ENCODE measurements around the gene TMIE. TPM values are rescaled to one million over a fixed set of nuclear protein-coding genes. Genes with fewer than 3 reads are reported as not detected.

TMIE gene
- total RNA-seq, 2 donors from 2014 or later: 0.44 to 0.91 TPM

DNA sequence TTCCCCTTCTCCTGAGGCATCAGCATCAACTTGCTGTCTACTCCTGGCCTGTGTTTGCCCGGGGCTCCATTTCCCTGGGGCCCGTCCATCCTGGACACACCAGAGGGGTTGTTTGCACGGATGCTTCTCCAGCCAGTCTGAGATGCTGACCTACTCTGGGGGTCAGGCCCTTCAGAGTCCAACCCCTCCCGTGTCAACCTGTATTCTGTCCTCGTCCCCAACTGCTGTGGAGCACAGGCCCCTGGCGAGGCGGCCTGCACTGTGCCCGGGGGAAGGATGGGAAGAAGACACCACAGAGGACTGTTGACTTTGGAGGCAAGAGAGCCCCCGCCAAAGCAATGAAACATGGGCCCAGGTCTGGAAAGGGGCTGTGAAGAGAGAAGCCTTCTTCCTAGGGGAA lies 33.5 kb upstream of the TMIE start:
- intact Hi-C loops (cut with DNase I): no loop called here
- ATAC-seq: no peak
- DNase-seq: peak; percentile 13

DNA sequence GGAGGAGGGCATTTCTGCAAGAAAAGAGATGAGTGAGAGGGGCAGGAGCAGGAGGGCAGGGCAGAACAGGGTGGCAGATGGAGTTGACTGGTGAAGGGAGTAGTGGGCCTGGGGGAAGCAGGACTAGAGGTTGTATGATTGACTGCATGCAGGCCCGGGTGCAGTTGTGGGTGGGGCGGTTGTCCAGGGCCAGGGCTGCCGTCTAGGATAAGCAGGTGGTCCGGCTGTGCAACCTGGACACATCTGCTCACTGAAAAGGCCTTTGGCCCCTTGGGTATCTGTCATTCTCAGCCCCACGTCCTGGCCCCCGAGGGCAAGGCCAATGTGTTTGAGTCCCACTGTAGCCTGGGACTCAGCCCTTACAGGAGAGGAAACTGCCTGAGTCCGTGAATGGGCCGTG lies 33.1 kb upstream of the TMIE start:
- ATAC-seq: no peak
- peak; percentile 23 for DNase-seq

DNA sequence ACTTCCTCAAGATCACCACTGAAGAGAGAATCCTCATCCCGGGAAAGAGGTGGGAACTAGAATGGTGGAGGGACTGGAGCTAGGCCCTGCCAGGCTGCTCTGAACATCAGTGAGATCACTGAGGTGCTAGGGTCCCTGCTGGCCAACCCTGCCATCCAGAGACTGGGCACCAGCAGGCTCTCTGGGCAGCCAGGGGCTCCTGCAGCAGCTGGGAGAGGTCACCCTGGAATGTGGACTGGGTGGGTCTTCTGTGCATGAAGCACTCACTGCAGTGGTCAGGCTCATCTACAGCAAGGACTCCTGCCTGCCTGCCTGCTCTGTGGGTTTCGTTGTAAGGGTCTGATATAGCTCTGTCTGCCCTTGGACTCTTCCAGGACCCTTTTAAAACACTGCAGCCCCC lies 32.6 kb upstream of the TMIE start:
- DNase-seq: peak; percentile 9
- intact Hi-C loops (cut with DNase I): no loop called here
- ATAC-seq: no peak

More for the DNA sequence above, 33.1 kb upstream of the TMIE start:
- intact Hi-C loops (cut with DNase I): no loop called here

DNA sequence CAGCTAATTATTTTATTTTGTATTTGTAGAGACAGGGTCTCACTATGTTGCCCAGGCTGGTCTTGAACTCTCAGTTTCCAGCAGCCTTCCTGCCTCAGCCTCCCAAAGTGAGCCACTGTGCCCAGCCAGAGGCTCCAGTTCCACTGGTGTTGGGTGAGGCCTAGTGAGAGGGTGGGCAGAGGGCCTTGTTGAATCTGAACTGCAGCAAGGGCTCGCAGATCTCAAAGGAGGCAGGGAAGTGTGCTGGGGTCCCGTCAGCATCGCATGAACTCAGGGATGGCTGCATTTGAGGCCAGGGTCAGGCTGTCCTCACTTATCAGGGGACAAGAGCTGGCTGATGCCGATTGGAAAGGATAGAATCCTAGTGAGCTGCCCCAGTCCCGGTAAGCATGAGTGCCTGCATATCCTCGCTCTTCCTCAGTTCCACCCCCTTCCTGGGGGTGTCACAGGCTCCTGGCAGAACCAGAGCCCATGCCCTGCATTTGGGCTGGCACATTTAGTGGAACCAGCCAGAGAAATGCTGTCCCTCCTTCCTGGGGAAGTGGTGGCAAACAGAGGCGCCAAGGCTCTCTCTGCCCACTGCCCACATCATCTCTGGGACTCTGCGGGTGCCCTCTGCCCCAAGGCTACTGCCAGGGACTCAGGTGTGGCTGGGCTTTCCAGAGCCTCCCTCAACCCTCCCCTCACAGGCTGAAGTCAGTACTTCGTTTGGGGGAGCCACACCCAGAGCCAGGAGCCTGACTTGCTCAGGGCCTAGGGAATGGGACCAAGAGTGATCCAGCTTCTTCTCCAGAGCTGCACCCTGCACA lies 31.8 kb upstream of the TMIE start:
- DNase-seq (peak; percentile 22), ATAC-seq (no peak)
- intact Hi-C loops (cut with DNase I): no loop called here

DNA sequence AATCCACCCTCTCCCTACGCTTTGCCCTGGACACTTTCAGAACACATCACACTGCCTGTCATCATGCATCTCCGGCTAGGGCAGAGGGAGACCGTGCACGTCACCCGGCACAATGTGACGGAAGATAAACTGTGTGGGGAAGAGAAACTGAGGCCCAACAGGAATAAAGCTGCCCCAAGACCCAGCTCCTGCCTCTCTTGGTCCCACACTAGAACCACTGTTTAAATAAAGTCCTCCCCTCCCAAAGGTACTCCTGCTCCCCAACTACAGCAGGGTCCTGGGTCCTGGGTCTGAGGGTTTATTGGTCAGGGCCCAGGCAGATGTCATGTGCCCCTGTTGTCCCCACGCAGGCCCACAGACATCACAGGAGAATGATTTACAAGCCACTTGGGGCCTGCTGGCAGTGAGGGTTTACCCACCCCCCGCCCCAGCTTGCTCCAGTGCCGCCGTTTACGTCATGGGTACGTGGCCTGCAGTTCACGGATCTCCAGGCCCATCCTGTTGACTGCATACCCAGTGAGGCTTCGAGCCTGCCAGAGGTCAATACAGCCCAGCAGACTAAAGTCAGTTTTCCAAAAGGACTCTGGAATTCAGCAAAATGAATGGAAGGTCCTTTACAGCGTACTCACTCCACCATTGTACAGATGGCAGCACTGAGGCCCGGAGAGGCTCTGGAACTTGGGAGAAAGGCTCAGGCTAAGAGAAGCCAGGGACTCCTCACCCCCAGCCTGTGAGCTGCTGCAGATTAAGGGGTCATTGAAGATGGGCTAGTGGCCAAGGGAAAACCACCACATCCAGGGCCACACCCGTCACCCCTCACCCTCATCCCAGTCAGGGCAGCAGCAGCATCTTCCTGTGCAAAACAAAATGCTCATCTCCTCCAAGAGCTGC lies 30.9 kb upstream of the TMIE start:
- peak; percentile 13 for DNase-seq
- intact Hi-C loops (cut with DNase I): no loop called here
- no peak for ATAC-seq

DNA sequence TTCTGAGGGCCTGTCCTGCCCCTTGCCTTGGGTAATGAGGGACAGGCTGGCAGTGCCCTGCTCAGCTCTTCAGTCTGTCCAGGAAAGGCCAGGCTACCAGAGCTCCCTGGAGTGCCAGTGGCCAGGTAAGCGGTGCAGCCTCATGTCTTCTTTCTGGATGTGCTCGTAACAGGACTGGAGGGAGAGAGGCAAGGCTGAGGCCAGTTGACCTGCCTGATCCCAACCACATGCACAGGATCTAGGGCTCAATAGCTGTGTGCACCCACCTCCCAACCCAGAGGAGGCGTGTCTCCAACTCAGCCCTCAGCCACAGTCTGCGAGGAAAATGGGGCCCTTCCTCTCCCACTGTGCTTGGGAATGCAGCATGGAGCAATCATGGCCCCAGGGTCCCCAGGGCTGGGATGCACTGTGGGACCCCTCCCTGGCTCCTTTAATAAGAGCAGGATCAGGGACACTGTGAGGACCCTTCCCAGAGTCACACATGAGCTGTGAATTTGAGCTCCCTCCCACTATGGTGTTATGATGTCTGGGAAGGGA lies 30.2 kb upstream of the TMIE start:
- intact Hi-C loops (cut with DNase I): no loop called here
- DNase-seq (peak; percentile 17), ATAC-seq (no peak)

DNA sequence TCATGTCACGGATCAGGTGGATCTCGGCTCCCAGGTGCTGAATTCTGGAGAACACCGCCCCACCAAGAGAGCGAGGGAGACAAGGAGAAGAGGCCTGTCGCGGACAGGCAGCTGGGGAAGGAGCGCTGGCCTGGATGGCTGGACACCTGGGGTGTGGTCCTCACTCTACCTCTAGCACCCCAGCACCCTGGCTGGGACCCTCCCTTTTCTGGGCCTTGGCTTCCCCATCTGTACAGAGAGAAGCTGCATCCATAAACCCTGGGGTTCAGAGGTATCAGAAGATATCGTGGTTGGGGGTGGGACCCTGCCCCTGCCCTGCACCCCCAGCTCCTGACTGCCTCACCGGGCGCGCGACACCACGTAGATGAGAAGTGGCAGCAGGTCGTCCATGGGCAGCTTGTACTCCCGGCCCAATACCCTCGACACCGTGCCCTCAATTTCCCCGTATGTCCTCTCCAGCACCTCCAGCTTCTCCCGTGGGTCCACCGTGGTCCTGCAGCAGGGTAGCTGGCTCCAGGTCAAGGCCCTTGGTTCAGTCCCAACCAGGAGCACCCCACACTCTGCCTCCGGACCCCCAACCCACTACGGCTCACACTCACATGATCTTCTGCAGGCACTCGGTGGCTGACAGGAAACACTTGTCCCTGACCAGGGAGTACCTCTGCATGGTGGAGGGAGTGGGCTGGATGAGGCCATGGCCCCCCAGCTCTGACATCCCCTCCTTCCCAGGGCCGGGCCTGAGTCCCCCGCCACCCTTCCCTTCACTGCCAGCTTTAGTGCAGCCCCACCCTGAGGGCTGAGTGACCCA lies 29.4 kb upstream of the TMIE start:
- ATAC-seq (no peak), DNase-seq (peak; percentile 16)
- intact Hi-C loops (cut with DNase I): no loop called here

DNA sequence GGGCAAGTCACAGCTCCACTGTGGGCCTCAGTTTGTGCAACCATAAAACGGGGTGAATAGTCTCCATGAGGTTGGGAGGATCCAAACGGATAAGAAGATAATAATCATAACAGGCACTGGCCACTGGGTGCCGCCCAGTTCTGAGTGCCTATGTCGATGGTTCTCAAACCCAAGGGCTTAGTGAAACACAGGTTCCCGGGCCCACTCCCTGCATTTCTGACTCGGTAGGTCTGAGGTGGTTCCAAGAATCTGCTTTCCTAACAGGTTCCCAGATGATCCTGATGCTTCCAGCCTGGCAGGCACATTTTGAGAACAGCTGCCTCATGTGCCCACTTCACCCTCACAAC lies 28.9 kb upstream of the TMIE start:
- no peak for ATAC-seq
- DNase-seq: peak; percentile 3
- intact Hi-C loops (cut with DNase I): no loop called here

DNA sequence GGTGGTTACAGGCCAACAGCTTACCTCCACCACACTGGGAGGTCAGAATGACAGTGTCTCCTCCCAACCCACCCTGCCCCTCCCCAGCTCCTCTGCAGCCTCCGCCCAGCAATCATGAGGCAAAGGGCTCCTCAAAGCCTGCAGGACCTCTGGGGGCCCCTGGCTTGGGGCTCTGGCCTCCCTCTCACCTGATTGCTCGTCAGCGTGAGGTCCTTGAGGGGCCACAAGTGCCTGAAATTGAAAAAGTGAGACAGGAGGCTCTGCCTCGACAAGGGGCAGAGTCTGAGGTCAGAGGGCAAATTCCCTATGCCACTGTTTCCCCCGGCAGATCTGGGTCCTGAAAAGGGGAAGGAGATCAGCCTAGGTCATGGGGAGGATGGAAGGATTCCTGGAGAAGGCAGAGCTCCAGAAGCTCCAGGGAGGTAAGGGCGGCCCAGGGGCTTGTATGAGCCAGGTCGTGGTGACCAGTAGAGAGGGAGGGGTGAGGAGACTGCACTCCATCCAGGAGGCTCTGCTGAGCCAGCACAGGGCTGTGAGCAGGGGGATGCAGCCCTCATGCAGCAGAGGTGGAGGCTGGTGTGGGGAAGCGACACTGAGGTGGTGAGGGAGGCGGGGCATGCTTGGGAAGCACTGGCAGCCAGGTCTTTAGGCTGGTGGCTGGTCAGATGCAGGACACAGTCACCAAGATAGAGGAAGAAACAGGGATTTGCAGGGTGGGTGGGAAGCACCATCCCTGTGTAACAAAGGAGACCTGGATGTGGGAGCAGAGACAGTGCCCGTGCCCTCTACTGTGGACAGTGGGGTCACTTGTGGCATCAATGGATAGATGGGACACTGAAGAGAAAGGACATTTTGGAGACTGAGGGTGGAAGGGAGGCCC lies 27.8 kb upstream of the TMIE start:
- ATAC-seq (no peak), DNase-seq (peak; percentile 9)
- intact Hi-C loops (cut with DNase I): no loop called here

DNA sequence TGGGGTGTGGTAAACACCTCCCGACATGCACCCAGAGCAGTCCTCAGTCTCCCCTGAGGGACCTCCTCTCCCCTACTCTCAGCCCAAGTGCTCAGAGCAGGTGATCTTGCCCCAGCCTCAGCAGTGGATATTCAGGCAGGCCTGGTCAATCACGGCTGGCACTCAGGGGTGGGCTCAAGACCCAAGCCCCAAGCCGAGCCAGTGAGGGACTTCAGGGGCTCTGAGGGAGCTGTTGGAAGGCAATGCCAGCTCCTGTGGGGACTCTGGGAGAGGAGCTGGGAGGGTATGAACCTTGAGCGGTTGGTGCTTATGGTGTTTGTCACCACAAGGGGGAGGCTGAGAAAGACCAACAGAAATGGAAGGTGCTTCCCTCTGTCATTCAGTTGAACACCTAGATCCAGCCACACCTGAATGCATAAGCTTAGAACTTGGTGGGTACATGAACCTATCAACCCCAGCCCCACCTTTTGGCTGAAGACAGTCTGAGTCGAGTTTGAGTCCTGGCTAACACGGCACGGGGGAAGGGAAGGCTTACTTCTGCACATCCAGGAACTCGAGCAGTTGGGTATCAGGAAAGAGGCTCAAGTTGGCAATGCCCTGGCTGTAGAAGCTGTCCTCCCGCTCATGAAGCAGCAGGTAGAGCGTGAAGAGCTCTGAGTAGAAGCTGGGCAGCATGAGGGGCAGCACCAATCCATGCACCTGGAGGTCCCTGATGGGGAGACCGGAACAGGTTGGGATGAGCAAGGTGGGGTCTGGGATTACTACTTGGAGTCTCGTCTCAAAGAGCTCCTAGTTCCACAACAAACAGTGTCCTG lies 27.0 kb upstream of the TMIE start:
- ATAC-seq (no peak), DNase-seq (peak; percentile 12)
- intact Hi-C loops (cut with DNase I): no loop called here

DNA sequence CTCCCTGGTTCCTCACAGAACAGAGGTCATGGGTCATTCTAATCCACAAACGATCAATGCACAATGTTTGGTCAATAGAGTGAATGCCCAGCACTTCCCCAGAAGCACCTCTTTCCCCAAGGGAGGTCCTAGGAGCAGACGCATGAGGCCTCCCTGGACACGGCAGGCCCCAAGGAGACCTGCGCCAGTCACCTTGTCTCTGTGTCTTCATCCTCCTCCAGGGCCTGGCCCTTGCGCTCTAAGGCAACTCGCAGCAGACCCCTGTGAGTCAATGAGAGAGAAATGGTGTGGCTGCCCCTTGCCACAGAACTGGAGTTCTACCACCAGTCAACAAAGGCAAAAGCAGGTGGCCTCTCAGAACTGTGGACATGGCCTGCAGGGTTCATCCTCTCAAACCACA lies 25.8 kb upstream of the TMIE start:
- ATAC-seq (no peak), DNase-seq (peak; percentile 10)
- intact Hi-C loops (cut with DNase I): no loop called here

DNA sequence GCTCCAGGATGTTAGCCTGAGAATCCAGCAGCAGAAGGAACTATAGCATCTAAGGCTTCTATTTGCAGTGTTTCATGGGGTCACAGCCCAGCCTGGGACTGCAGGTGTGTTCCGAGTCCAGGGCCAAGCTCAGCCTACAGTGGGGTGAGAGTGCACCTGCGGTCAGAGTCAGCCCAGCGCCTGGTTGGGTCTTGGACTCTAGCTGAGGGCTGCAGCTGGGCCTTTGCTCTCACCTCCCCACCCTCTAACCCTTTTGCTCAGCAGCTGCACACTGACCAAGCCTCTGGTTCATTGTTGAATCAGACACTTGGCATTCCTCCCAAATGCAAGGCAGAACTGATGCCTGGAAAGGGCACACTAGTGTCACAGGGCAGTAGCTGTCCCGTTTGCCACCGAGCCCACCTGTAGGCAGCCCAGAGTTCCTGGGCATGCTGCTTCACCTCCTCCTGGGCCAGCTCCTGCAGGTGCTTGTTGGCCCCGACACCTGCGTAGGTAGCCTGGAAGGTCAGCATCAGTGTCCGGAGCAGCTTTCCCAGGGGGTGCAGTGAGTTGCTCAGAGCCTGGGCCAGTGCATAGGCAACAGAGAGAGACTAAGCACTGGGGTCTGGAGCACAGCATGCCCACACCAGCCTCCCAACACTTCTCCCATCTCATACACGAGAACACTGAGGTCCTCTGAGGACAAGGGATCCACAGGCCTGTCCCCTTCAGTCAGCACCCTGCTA lies 25.2 kb upstream of the TMIE start:
- peak; percentile 19 for DNase-seq
- intact Hi-C loops (cut with DNase I): no loop called here
- peak in 1 of 2 donors; percentile 8 for ATAC-seq

DNA sequence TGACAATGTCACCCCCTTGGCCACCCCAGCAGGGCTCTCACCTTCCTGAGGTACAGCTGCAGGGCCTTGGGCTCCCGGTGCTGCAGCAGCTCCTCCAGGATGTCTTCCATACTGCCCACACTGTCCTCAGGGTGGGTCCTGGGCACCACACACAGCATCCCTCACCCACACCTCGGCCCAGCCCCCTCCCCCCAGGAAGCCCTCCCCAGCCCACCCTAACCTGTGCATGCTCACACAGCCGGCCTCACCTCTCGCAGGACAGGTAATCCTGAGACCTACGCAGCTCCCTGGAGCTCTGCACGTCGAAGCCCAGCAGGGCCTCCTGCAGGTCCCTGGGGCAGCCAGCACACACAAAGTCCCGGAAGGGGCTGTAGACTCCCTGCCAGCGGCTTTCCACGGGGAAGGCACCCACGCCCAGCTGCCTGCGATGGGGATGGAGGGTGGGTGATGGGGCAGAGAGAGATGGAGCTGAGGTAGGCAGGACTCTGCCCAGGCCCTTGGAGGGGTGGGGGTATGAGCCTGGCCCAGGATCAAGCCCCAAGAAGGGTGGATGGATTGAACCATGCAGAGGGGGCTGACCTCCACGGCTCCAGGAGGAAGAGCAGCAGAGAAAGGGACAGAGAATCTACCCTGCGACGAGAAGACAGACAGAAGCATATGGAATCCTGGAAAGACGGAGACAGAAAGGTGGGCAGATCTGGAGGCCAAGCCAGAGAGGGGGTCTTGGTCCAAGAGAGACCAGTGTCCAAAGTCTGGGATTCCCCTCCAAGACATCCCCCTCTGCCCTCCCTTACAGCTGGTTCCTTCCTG lies 24.4 kb upstream of the TMIE start:
- DNase-seq: peak; percentile 20
- no peak for ATAC-seq
- intact Hi-C loops (cut with DNase I): no loop called here

DNA sequence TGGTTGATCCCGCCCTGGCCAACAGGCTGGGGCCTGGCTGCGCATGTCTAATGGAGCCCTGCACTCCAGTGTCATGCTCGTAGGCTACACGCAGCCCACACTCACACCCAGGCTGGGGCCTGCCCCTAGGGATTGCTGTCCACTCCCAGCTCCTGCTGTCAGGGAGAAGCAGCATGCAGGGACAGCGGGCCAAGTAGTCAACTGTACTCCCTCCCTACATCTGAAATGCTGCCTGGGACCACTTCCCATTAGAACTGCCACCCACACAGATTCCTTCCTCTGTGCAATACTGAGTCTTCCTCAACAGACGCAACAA lies 23.8 kb upstream of the TMIE start:
- ATAC-seq (peak; percentile 52 to 87), DNase-seq (peak; percentile 75)
- intact Hi-C loops (cut with DNase I): no loop called here

DNA sequence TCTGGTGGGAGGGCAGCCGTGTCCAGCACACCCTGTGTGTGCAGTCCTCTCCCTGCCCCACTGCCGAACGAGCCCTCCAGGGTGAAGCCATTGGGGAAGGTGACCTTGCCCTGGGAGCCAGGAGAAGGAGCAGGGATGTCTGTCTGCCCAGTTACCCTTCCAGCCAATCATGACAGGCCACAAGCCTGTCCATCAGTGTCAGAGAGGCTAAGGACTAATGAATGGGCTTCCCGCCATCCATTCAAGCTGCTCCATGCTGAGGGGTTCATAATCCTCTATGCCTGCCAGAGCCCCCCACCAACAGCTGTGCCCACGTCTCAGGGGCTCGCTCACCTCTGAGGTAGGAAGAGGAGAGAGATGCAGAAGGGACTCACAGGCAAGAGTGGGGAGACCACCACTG lies 22.9 kb upstream of the TMIE start:
- DNase-seq: no peak
- intact Hi-C loops (cut with DNase I): no loop called here
- no peak for ATAC-seq

DNA sequence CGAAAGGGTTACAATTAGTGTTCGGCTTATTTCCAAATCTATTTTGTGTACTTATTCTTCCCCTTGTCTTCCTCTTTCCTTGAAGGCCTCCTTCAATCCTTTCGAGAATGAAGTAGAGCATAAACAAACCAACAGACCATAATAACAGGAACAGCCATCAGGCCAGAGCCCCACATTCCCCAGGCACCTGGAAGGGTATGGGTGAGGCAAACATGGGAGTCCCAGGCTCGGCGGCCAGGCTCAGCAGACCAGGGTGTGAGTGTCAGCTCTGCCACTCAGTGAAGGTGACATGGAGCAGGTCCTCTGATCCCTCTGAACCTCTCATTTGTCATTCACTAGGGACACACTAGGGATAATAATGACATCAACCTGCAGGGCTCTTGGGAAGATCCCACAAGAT lies 21.5 kb upstream of the TMIE start:
- DNase-seq: no peak
- intact Hi-C loops (cut with DNase I): no loop called here
- ATAC-seq: no peak
